Coronary artery (tissue), 2 donors: ENCODE results near the gene PEX5L.

Source experiments
- DNase-seq: peaks from one replicate; pipeline ENCODE4 v3.0.0-alpha.2; 2017; ENCODE audit warnings: low spot score
- H3K27ac ChIP-seq, 2 donors: fragments of 200-600 bp; sonication (generic); one replicate each; pipeline ENCODE4 v1.5.1; 2016 to 2019
- H3K4me3 ChIP-seq: fragments of 200-600 bp; sonication (generic); 2 replicates; pipeline ENCODE4 v1.5.1; 2016; ENCODE audit warnings: mild to moderate bottlenecking, moderate library complexity
- CTCF ChIP-seq: fragments of 200-600 bp; sonication (generic); IDR thresholded peaks from one replicate; pipeline ENCODE4 v1.5.1; 2019; ENCODE audit warnings: antibody characterized with exemption

The PEX5L gene

GRCh38 chr3:179771797-179772196 lies 264.9 kb downstream of the PEX5L start:
- no peak for TF ChIP-seq CTCF
- DNase-seq = no peak
- no peak overlapping the region for H3K27ac ChIP-seq

GRCh38 chr3:179769411-179770247 lies 267.1 kb downstream of the PEX5L start:
- DNase-seq = no peak
- no peak overlapping the region for H3K4me3 ChIP-seq
- no peak for TF ChIP-seq CTCF
- no peak overlapping the region for H3K27ac ChIP-seq

More at GRCh38 chr3:179771797-179772196, 264.9 kb downstream of the PEX5L start:
- no peak overlapping the region for H3K4me3 ChIP-seq

- no peak overlapping the region for H3K4me3 ChIP-seq
- no peak overlapping the region for H3K27ac ChIP-seq
- DNase-seq = no peak
- no peak for TF ChIP-seq CTCF
These were observed 268.7 kb downstream of the PEX5L start for GRCh38 chr3:179768080-179768479.

- Histone ChIP-seq H3K4me3 (no peak overlapping the region), H3K27ac (no peak overlapping the region)
- no peak for TF ChIP-seq CTCF
- no peak for DNase-seq
These were observed 270.2 kb downstream of the PEX5L start for GRCh38 chr3:179766416-179767133.

- no peak overlapping the region for H3K27ac ChIP-seq
- TF ChIP-seq CTCF = no peak
- no peak for DNase-seq
- no peak overlapping the region for H3K4me3 ChIP-seq
These were observed 271.3 kb downstream of the PEX5L start for GRCh38 chr3:179765396-179765795.

- Histone ChIP-seq H3K27ac (no peak overlapping the region), H3K4me3 (no peak overlapping the region)
- no peak for DNase-seq
- TF ChIP-seq CTCF = no peak
These were observed 275.8 kb downstream of the PEX5L start for GRCh38 chr3:179760944-179761343.
